Ovary (tissue), 9 donors: ENCODE measurements around the gene FBXO34. TPM values are rescaled to one million over a fixed set of nuclear protein-coding genes. Genes with fewer than 3 reads are reported as not detected.

ENCODE experiments used
- DNase-seq, 5 donors: peaks; one replicate each; pipeline ENCODE4 v3.0.0-alpha.2; 2019 to 2020
- H3K27ac ChIP-seq, 2 donors: fragments of 200-600 bp; one replicate each; pipeline versions ENCODE4 v1.5.1 to v1.8.0; 2019 to 2022
- H3K27me3 ChIP-seq: fragments of 200-600 bp; one replicate; pipeline ENCODE4 v1.8.0; 2022
- H3K36me3 ChIP-seq: fragments of 200-600 bp; sonication (generic); one replicate; pipeline ENCODE4 v1.5.1; 2019
- H3K4me1 ChIP-seq: one replicate; pipeline ENCODE4 v1.8.1; 2013; ENCODE audit warnings: mild to moderate bottlenecking, moderate library complexity; ENCODE audit not compliant: insufficient read depth
- H3K4me3 ChIP-seq: fragments of 200-600 bp; sonication (generic); one replicate; pipeline ENCODE4 v1.5.1; 2017
- H3K9me3 ChIP-seq, 2 donors: fragments of 200-600 bp in 1 of 2; sonication (generic) in 1 of 2; one replicate each; pipeline versions ENCODE4 v1.5.1 to v1.8.1; 2013 to 2019; ENCODE audit warnings: mild to moderate bottlenecking in 1 of 2, moderate library complexity in 1 of 2
- EP300 ChIP-seq: sonication (generic); formaldehyde crosslinking; IDR thresholded peaks from one replicate; pipeline ENCODE4 v1.6.1; 2017; ENCODE audit warnings: antibody characterized with exemption
- POLR2A ChIP-seq: fragments of 450-650 bp; IDR thresholded peaks from one replicate; pipeline ENCODE4 v1.6.1; 2017; ENCODE audit warnings: antibody characterized with exemption, mild to moderate bottlenecking, moderate library complexity
- WGBS, 3 donors: extraction: QIAGEN DNeasy Blood & Tissue Kit in 1 of 3; methylation state at CpG; one replicate each; pipeline versions ENCODE4 v1.1.5 to v1.1.7; 2013 to 2017; 5-methylcytosine and 5-hydroxymethylcytosine counted together
- intact Hi-C, 4 donors: fragments of 100-400 bp; cut with DNase I; formaldehyde crosslinking; loops; one replicate each; pipeline versions ENCODE4 v1.11.0 to v1.15.1; 2022 to 2023
- polyA plus RNA-seq, 2 donors: library from polyadenylated mRNA; stranded (reverse); fragments of 200-250 nt in 1 of 2; fragments of 350-450 nt in 1 of 2; fragmentation: Illumina TruSeq in 1 of 2; extraction: RNeasy Lipid Tissue Mini Kit (QIAGEN cat#74804) in 1 of 2; gene quantifications; one replicate each; pipeline ENCODE4 v1.2.3, GENCODE V29; 2013 to 2014
- total RNA-seq, 7 donors: library from RNA; depleted of rRNA in 2 of 7; stranded (reverse); fragments of >200 nt in 2 of 7; fragmentation: NEBNext Ultra II Directional in 3 of 7; extraction: Animal tissue kit (Norgen Biotek cat#: 25700) in 3 of 7; gene quantifications; one replicate each; pipeline versions ENCODE4 v1.1.0 to v1.2.4, GENCODE V29; 2016 to 2023
- TF ChIP-seq, protein P1 (sequence below), 3 donors: fragments of 450-650 bp in 2 of 3; fragments of 200-600 bp in 1 of 3; IDR thresholded peaks; one replicate each; pipeline versions ENCODE4 v1.5.1 to v1.8.0; 2016 to 2022; ENCODE audit warnings: antibody characterized with exemption in 3 of 3, mild to moderate bottlenecking in 1 of 3
- donor health status: DM: no; HTN: no; CAD: no; lungs with moderate emphysema.
- donor health status: DM: no; HTN: no; CAD: no.
- donor health status: Bipolar disorder and iron deficiency.
- donor health status: DM: yes; HTN: yes; CAD: no.
- donor health status: DM: no; HTN: no; CAD: no.
- donor health status: DM: yes; HTN: yes; CAD: no.

The FBXO34 gene
- total and polyA plus RNA-seq, 9 donors, result 11.4 to 29.8 (median 20.8) TPM

DNA sequence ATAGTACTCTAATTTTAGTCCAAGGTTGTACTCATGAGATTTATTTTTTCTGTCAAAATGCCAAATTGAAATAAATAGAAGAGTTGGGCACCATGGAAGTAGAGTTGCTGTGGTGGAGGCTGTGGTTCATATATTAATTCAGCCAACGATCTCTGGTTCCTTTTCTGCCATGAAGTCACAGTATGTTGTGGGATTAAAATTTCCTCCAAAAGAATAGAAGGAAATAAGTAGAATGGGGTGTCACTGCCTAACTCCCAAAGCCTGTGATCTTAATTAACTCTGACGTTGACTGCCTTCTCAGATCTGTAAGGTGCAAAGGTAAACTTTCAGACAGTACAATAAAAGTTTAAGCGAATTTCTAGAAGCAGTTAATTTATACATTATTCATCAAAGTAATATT, 37.6 kb upstream of the FBXO34 start:
- Histone ChIP-seq H3K4me1 (no peaks in the 10 kb centered on the region), H3K4me3 (no peak overlapping the region), H3K27me3 (no peaks in the 10 kb centered on the region), H3K27ac (no peak overlapping the region), H3K36me3 (no peaks in the 10 kb centered on the region), H3K9me3 (no peaks in the 10 kb centered on the region)
- WGBS, 3 donors, result 39 to 53% (median 44%) methylated on average over 3 of the region's 3 CpGs
- intact Hi-C loops, result no loop called here
- no peak for TF ChIP-seq POLR2A
- no peak for TF ChIP-seq EP300
- TF ChIP-seq, protein P1, sequence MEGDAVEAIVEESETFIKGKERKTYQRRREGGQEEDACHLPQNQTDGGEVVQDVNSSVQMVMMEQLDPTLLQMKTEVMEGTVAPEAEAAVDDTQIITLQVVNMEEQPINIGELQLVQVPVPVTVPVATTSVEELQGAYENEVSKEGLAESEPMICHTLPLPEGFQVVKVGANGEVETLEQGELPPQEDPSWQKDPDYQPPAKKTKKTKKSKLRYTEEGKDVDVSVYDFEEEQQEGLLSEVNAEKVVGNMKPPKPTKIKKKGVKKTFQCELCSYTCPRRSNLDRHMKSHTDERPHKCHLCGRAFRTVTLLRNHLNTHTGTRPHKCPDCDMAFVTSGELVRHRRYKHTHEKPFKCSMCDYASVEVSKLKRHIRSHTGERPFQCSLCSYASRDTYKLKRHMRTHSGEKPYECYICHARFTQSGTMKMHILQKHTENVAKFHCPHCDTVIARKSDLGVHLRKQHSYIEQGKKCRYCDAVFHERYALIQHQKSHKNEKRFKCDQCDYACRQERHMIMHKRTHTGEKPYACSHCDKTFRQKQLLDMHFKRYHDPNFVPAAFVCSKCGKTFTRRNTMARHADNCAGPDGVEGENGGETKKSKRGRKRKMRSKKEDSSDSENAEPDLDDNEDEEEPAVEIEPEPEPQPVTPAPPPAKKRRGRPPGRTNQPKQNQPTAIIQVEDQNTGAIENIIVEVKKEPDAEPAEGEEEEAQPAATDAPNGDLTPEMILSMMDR (IDR thresholded peaks at IDR 0.05), result no peak
- no peak for DNase-seq

DNA sequence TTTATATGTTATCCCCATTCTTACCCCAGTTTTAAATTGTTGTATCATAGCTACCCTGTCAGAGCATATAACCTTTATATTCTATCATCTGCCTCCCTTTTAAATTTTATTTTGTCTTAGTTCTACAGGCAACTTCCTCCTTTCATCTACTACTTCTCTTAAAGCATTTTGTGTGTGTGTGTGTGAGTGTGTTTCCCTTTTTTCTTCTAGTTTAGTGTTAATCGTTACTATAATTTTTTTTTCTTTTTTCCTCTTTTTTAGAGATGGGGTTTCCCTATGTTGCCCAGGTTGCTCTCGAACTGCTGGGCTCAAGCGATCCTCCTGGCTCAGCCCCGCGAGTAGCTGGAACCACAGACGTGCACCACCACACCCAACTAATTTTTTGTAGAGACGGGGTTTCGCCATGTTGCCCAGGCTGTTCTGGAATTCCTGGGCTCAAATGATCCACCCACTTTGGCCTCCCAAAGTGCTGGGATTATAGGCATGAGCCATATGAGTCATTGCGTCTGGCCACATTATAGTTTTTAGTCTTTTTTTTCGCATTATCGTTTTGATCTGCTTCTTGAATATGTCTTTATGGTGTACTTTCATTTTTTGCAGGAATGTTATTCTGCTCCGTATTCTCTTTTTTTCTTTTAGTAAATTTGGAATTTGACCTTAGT, 33.1 kb upstream of the FBXO34 start:
- intact Hi-C loops, result no loop called here
- H3K27ac ChIP-seq, result no peak overlapping the region
- no peaks in the 10 kb centered on the region for H3K36me3 ChIP-seq
- 87 to 89% (median 89%) methylated on average over 12 of the region's 12 CpGs for WGBS, 3 donors
- no peak for DNase-seq
- TF ChIP-seq, protein P1 (IDR thresholded peaks at IDR 0.05), result no peak
- TF ChIP-seq EP300, result no peak
- TF ChIP-seq POLR2A, result no peak
- no peak overlapping the region for H3K4me3 ChIP-seq
- H3K27me3 ChIP-seq, result no peaks in the 10 kb centered on the region
- no peaks in the 10 kb centered on the region for H3K9me3 ChIP-seq
- H3K4me1 ChIP-seq, result no peaks in the 10 kb centered on the region

DNA sequence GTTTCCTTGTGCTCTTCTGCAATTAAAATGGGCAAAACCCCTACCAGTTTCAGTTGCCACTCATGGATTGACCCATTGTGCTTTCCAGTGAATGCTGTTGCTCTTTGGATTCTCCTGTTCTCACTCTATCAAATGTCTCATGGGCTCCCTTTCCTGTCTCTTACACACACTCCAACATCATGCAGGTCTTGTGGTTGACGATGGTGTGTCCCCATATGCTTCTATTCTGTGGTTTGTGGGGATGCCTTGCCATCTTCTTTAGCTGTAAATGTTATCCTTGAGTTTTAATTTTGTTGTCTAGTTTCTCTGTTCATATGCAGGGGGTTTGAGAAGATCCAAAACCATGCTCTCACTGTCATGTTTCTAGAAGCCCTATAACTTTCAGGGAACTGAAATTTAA, 31.9 kb upstream of the FBXO34 start:
- Histone ChIP-seq H3K36me3 (no peaks in the 10 kb centered on the region), H3K4me3 (no peak overlapping the region), H3K27me3 (no peaks in the 10 kb centered on the region), H3K4me1 (no peaks in the 10 kb centered on the region), H3K27ac (no peak overlapping the region), H3K9me3 (no peaks in the 10 kb centered on the region)
- TF ChIP-seq POLR2A (no peak), EP300 (no peak)
- TF ChIP-seq, protein P1 (IDR thresholded peaks at IDR 0.05), result no peak
- 78 to 87% (median 84%) methylated on average over 1 of the region's 1 CpG for WGBS, 3 donors
- intact Hi-C loops, result no loop called here
- no peak for DNase-seq

DNA sequence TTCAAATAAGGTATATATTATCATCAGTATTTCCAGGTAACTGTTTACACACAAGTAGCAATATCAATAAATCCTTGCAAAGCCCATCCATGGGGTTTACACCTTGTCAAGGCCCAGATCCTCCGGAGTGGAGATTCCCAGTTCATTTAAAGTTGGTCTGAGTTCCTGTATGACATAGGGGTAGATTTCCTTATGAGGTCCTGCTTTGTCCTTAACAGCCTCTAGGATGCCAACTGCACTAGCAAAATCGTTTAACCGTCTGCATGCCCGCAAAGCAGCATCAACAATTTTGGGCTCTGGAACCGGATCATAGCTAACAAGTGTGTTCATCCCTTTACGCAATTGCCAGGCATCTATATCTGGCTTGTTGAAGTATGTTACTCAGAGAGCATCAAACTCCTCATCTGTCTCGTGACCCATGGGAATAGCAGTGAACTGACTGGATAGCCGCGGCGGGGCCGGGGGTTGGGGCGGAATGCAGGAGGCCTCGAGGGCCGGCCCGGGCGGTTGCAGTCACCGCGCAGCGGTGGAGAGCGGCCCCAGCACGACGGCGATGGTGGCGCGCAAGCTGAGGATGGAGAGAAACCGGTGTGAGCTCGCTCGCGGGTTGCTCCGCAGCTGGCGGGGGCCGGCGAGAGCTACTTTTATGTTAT, 30.6 kb upstream of the FBXO34 start:
- TF ChIP-seq, protein P1 (IDR thresholded peaks at IDR 0.05), result no peak
- TF ChIP-seq EP300 (no peak), POLR2A (no peak)
- Histone ChIP-seq H3K27ac (no peak overlapping the region), H3K27me3 (no peaks in the 10 kb centered on the region), H3K36me3 (no peaks in the 10 kb centered on the region), H3K4me3 (no peak overlapping the region), H3K9me3 (no peaks in the 10 kb centered on the region), H3K4me1 (no peaks in the 10 kb centered on the region)
- intact Hi-C loops, result no loop called here
- 30 to 38% (median 37%) methylated on average over 31 to 33 of the region's 33 CpGs for WGBS, 3 donors
- DNase-seq, result no peak
